H1 (cell line): ENCODE data around the gene CATSPERD. TPM values are rescaled to one million over a fixed set of nuclear protein-coding genes. Genes with fewer than 3 reads are reported as not detected.

ENCODE experiments used
- CTCF ChIA-PET: fragments of 300-600 bp; sonication (Branson Sonifier 250); formaldehyde crosslinking; loops from one replicate; lab custom pipeline; 2021; ENCODE audit not compliant: partially characterized antibody; lab: Charles Lee
- POLR2A ChIA-PET: fragments of 300-600 bp; sonication (Branson Sonifier 250); formaldehyde crosslinking; loops from one replicate; lab custom pipeline; 2021; ENCODE audit warnings: inconsistent platforms; ENCODE audit not compliant: partially characterized antibody; lab: Charles Lee
- DNase-seq, 2 experiments: peaks; one replicate each; pipeline versions ENCODE4 v3.0.0 to v3.0.0-alpha.2; 2010 to 2022; ENCODE audit warnings: low spot score in 2 of 2, low read depth in 1 of 2, mixed read lengths in 1 of 2
- FAIRE-seq: peaks from 2 replicates; lab custom pipeline; 2011; peaks lifted over from hg19 to GRCh38; lab: Jason Lieb, UNC
- H2AFZ ChIP-seq: 2 replicates; pipeline ENCODE4 v1.8.1; 2012; ENCODE audit warnings: low read length, inconsistent platforms
- H2AK5ac ChIP-seq: 2 replicates; pipeline ENCODE4 v1.6.1; 2013; ENCODE audit warnings: low read depth, low read length
- H2BK120ac ChIP-seq: replicated peaks from 2 replicates; pipeline ENCODE3; 2013; ENCODE audit warnings: low read depth, low read length, inconsistent platforms
- H2BK12ac ChIP-seq: 2 replicates; pipeline ENCODE4 v1.6.1; 2013; ENCODE audit warnings: low read depth, low read length
- H2BK15ac ChIP-seq: 2 replicates; pipeline ENCODE4 v1.6.1; 2013; ENCODE audit warnings: low read length
- H2BK20ac ChIP-seq: 2 replicates; pipeline ENCODE4 v1.6.1; 2013; ENCODE audit warnings: low read length
- H2BK5ac ChIP-seq: 2 replicates; pipeline ENCODE4 v1.6.1; 2013; ENCODE audit warnings: low read depth, low read length
- H3K14ac ChIP-seq: 2 replicates; pipeline ENCODE4 v1.6.1; 2013; ENCODE audit warnings: inconsistent platforms; ENCODE audit not compliant: insufficient read length
- H3K18ac ChIP-seq: 2 replicates; pipeline ENCODE4 v1.6.1; 2013; ENCODE audit warnings: low read length; ENCODE audit errors: extremely low read depth
- H3K23ac ChIP-seq: 2 replicates; pipeline ENCODE4 v1.6.1; 2013; ENCODE audit warnings: inconsistent platforms; ENCODE audit not compliant: insufficient read length
- H3K23me2 ChIP-seq: 2 replicates; pipeline ENCODE4 v1.6.1; 2013; ENCODE audit warnings: low read depth, low read length
- H3K27ac ChIP-seq: 2 replicates; pipeline ENCODE4 v1.6.1; 2011; ENCODE audit warnings: low read depth, low read length, inconsistent platforms
- H3K27me3 ChIP-seq, 4 experiments: replicated peaks in 1 of 4; 1 replicate in 1 of 4; 2 replicates in 3 of 4; pipeline versions ENCODE4 v1.6.1 to v1.8.1; 2011 to 2013; ENCODE audit warnings: low read length in 3 of 4, mild to moderate bottlenecking in 3 of 4, inconsistent platforms in 2 of 4, mixed read lengths in 2 of 4, moderate library complexity in 1 of 4; ENCODE audit not compliant: control insufficient read depth in 3 of 4, insufficient read depth in 3 of 4; ENCODE audit errors: extremely low read depth in 1 of 4
- H3K36me3 ChIP-seq, 4 experiments: 2 replicates each; pipeline versions ENCODE4 v1.6.1 to v1.8.1; 2011 to 2013; ENCODE audit warnings: mild to moderate bottlenecking in 4 of 4, low read length in 3 of 4, moderate library complexity in 2 of 4, control low read depth in 1 of 4, inconsistent platforms in 1 of 4; ENCODE audit not compliant: insufficient read depth in 4 of 4, control insufficient read depth in 2 of 4
- H3K4ac ChIP-seq: replicated peaks from 2 replicates; pipeline ENCODE3; 2013; ENCODE audit warnings: low read length, low read depth, mixed read lengths, inconsistent platforms; ENCODE audit not compliant: insufficient read length
- H3K4me1 ChIP-seq, 4 experiments: replicated peaks in 1 of 4; 1 replicate in 1 of 4; 2 replicates in 3 of 4; pipeline versions ENCODE4 v1.6.1 to v1.8.1; 2011 to 2013; ENCODE audit warnings: low read length in 3 of 4, inconsistent platforms in 2 of 4, mixed read lengths in 1 of 4; ENCODE audit not compliant: insufficient read depth in 4 of 4, control insufficient read depth in 3 of 4
- H3K4me2 ChIP-seq, 2 experiments: 2 replicates each; pipeline versions ENCODE4 v1.6.1 to v1.8.1; 2011 to 2013; ENCODE audit warnings: low read depth in 2 of 2, low read length in 2 of 2, control low read depth in 1 of 2, inconsistent platforms in 1 of 2, mild to moderate bottlenecking in 1 of 2; ENCODE audit not compliant: insufficient read depth in 1 of 2
- H3K4me3 ChIP-seq, 4 experiments: fragments of 200-600, 300-600 bp in 1 of 4; sonication (generic), shearing (Covaris generic), sonication (Bioruptor Twin) in 1 of 4; 2 replicates each; pipeline versions ENCODE4 v1.5.1 to v1.8.1; 2011 to 2016; ENCODE audit warnings: low read length in 4 of 4, low read depth in 3 of 4, control low read depth in 2 of 4, inconsistent platforms in 2 of 4, mild to moderate bottlenecking in 2 of 4, mixed read lengths in 1 of 4, moderate library complexity in 1 of 4; ENCODE audit not compliant: insufficient read depth in 2 of 4; ENCODE audit errors: extremely low read depth in 1 of 4
- H3K56ac ChIP-seq: replicated peaks from 2 replicates; pipeline ENCODE3; 2013; ENCODE audit warnings: low read depth, mild to moderate bottlenecking, mixed read lengths, low read length, inconsistent platforms; ENCODE audit not compliant: insufficient read length
- H3K79me1 ChIP-seq: 2 replicates; pipeline ENCODE4 v1.6.1; 2013; ENCODE audit warnings: low read depth, low read length, control low read depth
- H3K79me2 ChIP-seq, 2 experiments: 2 replicates each; pipeline versions ENCODE4 v1.6.1 to v1.8.1; 2012 to 2013; ENCODE audit warnings: low read length in 2 of 2, mild to moderate bottlenecking in 2 of 2, inconsistent platforms in 1 of 2; ENCODE audit not compliant: insufficient read depth in 2 of 2, control insufficient read depth in 1 of 2
- H3K9ac ChIP-seq, 4 experiments: replicated peaks in 1 of 4; 1 replicate in 1 of 4; 2 replicates in 3 of 4; pipeline versions ENCODE4 v1.6.1 to v1.8.1; 2011 to 2013; ENCODE audit warnings: low read depth in 3 of 4, low read length in 3 of 4, control low read depth in 2 of 4, mild to moderate bottlenecking in 2 of 4, moderate library complexity in 2 of 4, inconsistent platforms in 1 of 4; ENCODE audit errors: extremely low read depth in 1 of 4
- H3K9me3 ChIP-seq, 2 experiments: 2 replicates each; pipeline versions ENCODE4 v1.6.1 to v1.8.1; 2012 to 2013; ENCODE audit warnings: mild to moderate bottlenecking in 2 of 2, moderate library complexity in 2 of 2, control low read depth in 1 of 2, inconsistent platforms in 1 of 2, low read depth in 1 of 2, low read length in 1 of 2, mixed read lengths in 1 of 2; ENCODE audit not compliant: insufficient read depth in 2 of 2
- H4K20me1 ChIP-seq, 2 experiments: replicated peaks in 1 of 2; 2 replicates each; pipeline versions ENCODE3 to v1.8.1; 2011 to 2013; ENCODE audit warnings: inconsistent platforms in 2 of 2, low read length in 2 of 2, mild to moderate bottlenecking in 1 of 2; ENCODE audit not compliant: insufficient read depth in 2 of 2, control insufficient read depth in 1 of 2
- H4K5ac ChIP-seq: 2 replicates; pipeline ENCODE4 v1.6.1; 2013; ENCODE audit warnings: low read length, low read depth, mixed read lengths, inconsistent platforms; ENCODE audit not compliant: insufficient read length
- H4K8ac ChIP-seq: 2 replicates; pipeline ENCODE4 v1.8.0; 2013; ENCODE audit warnings: mild to moderate bottlenecking, moderate library complexity, low read length, inconsistent platforms; ENCODE audit not compliant: insufficient read depth; ENCODE audit errors: extremely low read depth
- H4K91ac ChIP-seq: replicated peaks from 2 replicates; pipeline ENCODE3; 2013; ENCODE audit warnings: low read length, mixed read lengths, inconsistent platforms; ENCODE audit not compliant: insufficient read length
- CBX8 ChIP-seq: fragments of 300-800, 300-1000 bp; sonication (generic); IDR thresholded peaks from 2 replicates; pipeline ENCODE4 v1.7.1; 2016; ENCODE audit warnings: low read depth, low read length, borderline replicate concordance
- E2F6 ChIP-seq: IDR thresholded peaks from 2 replicates; pipeline ENCODE4 v1.6.1; 2012; ENCODE audit warnings: inconsistent platforms
- EZH2 ChIP-seq: fragments of 200-600 bp; sonication (generic); IDR thresholded peaks from 2 replicates; pipeline ENCODE4 v1.7.1; 2012; ENCODE audit warnings: low read depth, mild to moderate bottlenecking, moderate library complexity, low read length, inconsistent platforms; ENCODE audit not compliant: severe bottlenecking
- KDM4A ChIP-seq: IDR thresholded peaks from one replicate; pipeline ENCODE4 v1.7.1; 2012; ENCODE audit warnings: low read depth, mild to moderate bottlenecking, moderate library complexity, low read length, inconsistent platforms; ENCODE audit not compliant: severe bottlenecking
- KDM5A ChIP-seq: fragments of 200-600 bp; IDR thresholded peaks from 2 replicates; pipeline ENCODE4 v1.7.1; 2012; ENCODE audit warnings: mild to moderate bottlenecking, low read length, inconsistent platforms, mixed read lengths
- NRF1 ChIP-seq: IDR thresholded peaks from 2 replicates; pipeline ENCODE4 v1.6.1; 2011; ENCODE audit warnings: mild to moderate bottlenecking, low read depth, low read length, improper control_type of control experiment
- RAD21 ChIP-seq, 2 experiments: IDR thresholded peaks in 1 of 2; conservative IDR thresholded peaks in 1 of 2; 2 replicates each; pipeline ENCODE4 v1.6.1; 2011; ENCODE audit warnings: low read depth in 2 of 2, low read length in 2 of 2, improper control_type of control experiment in 1 of 2, inconsistent platforms in 1 of 2, mild to moderate bottlenecking in 1 of 2, moderate library complexity in 1 of 2
- RBBP5 ChIP-seq: IDR thresholded peaks from 2 replicates; pipeline ENCODE4 v1.7.1; 2012; ENCODE audit warnings: low read depth, mild to moderate bottlenecking, inconsistent platforms, low read length, moderate library complexity, borderline replicate concordance
- SP1 ChIP-seq: IDR thresholded peaks from 2 replicates; pipeline ENCODE4 v1.6.1; 2011; ENCODE audit warnings: low read depth, low read length
- TAF7 ChIP-seq: optimal IDR thresholded peaks from 2 replicates; pipeline ENCODE3; 2011; ENCODE audit warnings: low read depth, mild to moderate bottlenecking, inconsistent platforms, low read length, moderate library complexity, borderline replicate concordance
- YY1 ChIP-seq: IDR thresholded peaks from 2 replicates; pipeline ENCODE4 v1.6.1; 2011; ENCODE audit warnings: low read depth, mild to moderate bottlenecking, low read length
- ZNF274 ChIP-seq: IDR thresholded peaks from 2 replicates; pipeline ENCODE4 v1.7.0; 2012; ENCODE audit warnings: low read length, borderline replicate concordance; ENCODE audit errors: extremely low read depth
- WGBS, 2 experiments: shearing (Covaris generic) in 1 of 2; methylation state at CpG; one replicate each; pipeline versions ENCODE4 v1.1.6 to v1.1.7; 2013 to 2015; ENCODE audit warnings: low lambda C conversion rate in 2 of 2, mixed read lengths in 2 of 2, inconsistent platforms in 1 of 2, low coverage in 1 of 2, missing lambda C conversion rate in 1 of 2; ENCODE audit not compliant: insufficient replicate concordance in 2 of 2, insufficient coverage in 1 of 2, insufficient read length in 1 of 2; ENCODE audit errors: extremely low coverage in 1 of 2, missing lambda C conversion rate in 1 of 2; 5-methylcytosine and 5-hydroxymethylcytosine counted together
- polyA plus RNA-seq, 7 experiments: library from polyadenylated mRNA; depleted of rRNA in 3 of 7; stranded (reverse) in 5 of 7; unstranded in 2 of 7; fragments of >200 nt in 5 of 7; fragments of 200-250 nt in 2 of 7; gene quantifications; 1 replicate in 5 of 7; 2 replicates in 1 of 7; 4 replicates in 1 of 7; pipeline versions ENCODE4 v1.2.1 to v1.2.3, GENCODE V29; 2011 to 2013; ENCODE audit warnings: missing spikeins in 2 of 7, mixed read lengths in 2 of 7
- total RNA-seq: library from RNA; stranded (reverse); fragmentation: NEBNext Ultra II Directional; extraction: Animal tissue kit (Norgen Biotek cat#: 25700); gene quantifications from 2 replicates; pipeline ENCODE4 v1.2.1, GENCODE V29; 2021
- TF ChIP-seq, protein P1 (sequence below): IDR thresholded peaks from 2 replicates; pipeline ENCODE4 v1.6.1; 2011; ENCODE audit warnings: low read depth, mild to moderate bottlenecking, low read length; ENCODE audit not compliant: insufficient read depth

Gene CATSPERD
- total and polyA plus RNA-seq, 2 of the 8 experiments (the other 6 are each of a cell fraction or from before 2014, with no cell fraction given), result 0.12 TPM; not detected in 1

DNA sequence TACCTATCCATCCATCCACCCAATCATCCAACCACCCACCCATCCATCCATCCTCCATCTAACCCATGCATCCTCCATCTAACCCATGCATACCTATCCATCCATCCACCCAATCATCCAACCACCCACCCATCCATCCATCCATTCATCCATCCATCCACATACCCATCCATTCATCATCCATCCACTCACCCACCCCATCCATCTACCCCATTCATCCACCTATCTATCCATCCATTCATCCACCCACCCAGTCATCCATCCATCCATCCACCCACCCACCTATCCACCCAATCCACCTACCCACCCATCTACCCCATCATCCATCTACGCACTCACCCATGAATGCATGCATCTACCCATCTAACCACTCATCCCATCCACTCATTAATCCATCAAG lies 46.7 kb upstream of the CATSPERD start:
- WGBS, 2 experiments, result 100% methylated on average over 1 of the region's 1 CpG
- no peak for FAIRE-seq
- no peak for TF ChIP-seq RBBP5
- TF ChIP-seq KDM4A, result no peak
- no peak for TF ChIP-seq TAF7
- no peak for TF ChIP-seq CBX8
- no peak for TF ChIP-seq YY1
- TF ChIP-seq, protein P1, sequence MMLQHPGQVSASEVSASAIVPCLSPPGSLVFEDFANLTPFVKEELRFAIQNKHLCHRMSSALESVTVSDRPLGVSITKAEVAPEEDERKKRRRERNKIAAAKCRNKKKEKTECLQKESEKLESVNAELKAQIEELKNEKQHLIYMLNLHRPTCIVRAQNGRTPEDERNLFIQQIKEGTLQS, result no peak
- TF ChIP-seq E2F6, result no peak
- no peak for TF ChIP-seq NRF1
- no peak for TF ChIP-seq EZH2
- TF ChIP-seq ZNF274, result no peak
- no peak for TF ChIP-seq RAD21 (IDR thresholded peaks at IDR 0.05 in 1 of 2, conservative IDR thresholded peaks at IDR 0.05 in 1 of 2; ENCODE audit: low read depth in 2 of 2, low read length in 2 of 2)
- TF ChIP-seq KDM5A, result no peak
- no peak for TF ChIP-seq SP1

More for the DNA sequence above, 46.7 kb upstream of the CATSPERD start:
- no peak overlapping the region for H3K56ac ChIP-seq
- no peaks in the 10 kb centered on the region for H3K9me3 ChIP-seq
- H3K27ac ChIP-seq, result no peak overlapping the region
- no peak overlapping the region for H2AFZ ChIP-seq
- H2AK5ac ChIP-seq, result no peak overlapping the region
- H3K79me2 ChIP-seq, result no peaks in the 10 kb centered on the region
- H4K20me1 ChIP-seq, result peaks cover 0 to 3% of the 10 kb centered on the region in 2 experiments
- peaks cover 9 to 13% (median 12%) of the 10 kb centered on the region in 4 experiments for H3K36me3 ChIP-seq
- no peak overlapping the region for H4K91ac ChIP-seq
- no peak overlapping the region for H3K18ac ChIP-seq
- H3K79me1 ChIP-seq, result no peaks in the 10 kb centered on the region; the same call in 1 of the 2 replicates
- no peak overlapping the region for H3K9ac ChIP-seq
- no peaks in the 10 kb centered on the region for H3K27me3 ChIP-seq
- H2BK20ac ChIP-seq, result no peak overlapping the region
- peaks cover 0 to 3% (median 0%) of the 10 kb centered on the region in 4 experiments; a peak in 1 of 7 replicates for H3K4me1 ChIP-seq
- no peak overlapping the region for H2BK120ac ChIP-seq
- H3K4me2 ChIP-seq, result no peak overlapping the region
- no peak overlapping the region for H2BK15ac ChIP-seq
- H2BK5ac ChIP-seq, result no peak overlapping the region
- no peak overlapping the region for H3K4ac ChIP-seq
- no peak overlapping the region for H3K4me3 ChIP-seq
- DNase-seq, result no peak
- no peak overlapping the region for H3K23ac ChIP-seq
- ChIA-PET CTCF (no interaction called here), POLR2A (no interaction called here)
- H3K14ac ChIP-seq, result no peak overlapping the region
- no peak overlapping the region for H2BK12ac ChIP-seq
- H4K5ac ChIP-seq, result no peak overlapping the region
- H4K8ac ChIP-seq, result no peak overlapping the region
- peaks cover 7% of the 10 kb centered on the region; the same call in 1 of the 2 replicates for H3K23me2 ChIP-seq
